HL-60/S4 treated with retinoic acid at 250 ng/mL for 4 days and 3 days (cell line): ENCODE data around the gene TUFT1.
"Not testable (repeated sequence)": the region's sequence is repeated elsewhere in the genome, so short reads cannot be mapped to it uniquely, and the experiment has no call there.

Experiments
- in situ Hi-C: fragments of 300-500 bp; cut with MboI; formaldehyde crosslinking; loops from 2 replicates; pipeline ENCODE4 v1.7.0; 2022; ENCODE audit warnings: low sequenced_read_pairs

The TUFT1 gene

DNA sequence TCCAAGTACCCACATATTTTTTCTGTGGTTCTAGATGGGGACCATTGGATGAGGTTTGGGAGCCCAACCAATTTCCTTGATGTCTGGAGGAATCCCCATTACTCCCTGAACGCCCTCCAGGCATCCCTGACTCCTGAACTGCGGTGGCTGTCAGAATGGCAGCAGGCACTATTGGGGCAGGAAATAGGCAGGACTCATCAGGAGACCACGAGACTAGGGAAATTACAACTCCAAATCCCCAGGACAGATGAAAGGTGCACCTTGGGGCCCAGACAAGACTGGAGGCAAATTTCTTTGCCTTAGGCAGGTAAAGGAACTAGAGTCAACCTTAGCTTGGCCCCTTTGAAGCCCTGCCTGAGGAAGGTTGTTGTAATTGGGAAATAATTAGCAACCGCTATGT lies 27.8 kb upstream of the TUFT1 start:
- in situ Hi-C loops: no loop called here

DNA sequence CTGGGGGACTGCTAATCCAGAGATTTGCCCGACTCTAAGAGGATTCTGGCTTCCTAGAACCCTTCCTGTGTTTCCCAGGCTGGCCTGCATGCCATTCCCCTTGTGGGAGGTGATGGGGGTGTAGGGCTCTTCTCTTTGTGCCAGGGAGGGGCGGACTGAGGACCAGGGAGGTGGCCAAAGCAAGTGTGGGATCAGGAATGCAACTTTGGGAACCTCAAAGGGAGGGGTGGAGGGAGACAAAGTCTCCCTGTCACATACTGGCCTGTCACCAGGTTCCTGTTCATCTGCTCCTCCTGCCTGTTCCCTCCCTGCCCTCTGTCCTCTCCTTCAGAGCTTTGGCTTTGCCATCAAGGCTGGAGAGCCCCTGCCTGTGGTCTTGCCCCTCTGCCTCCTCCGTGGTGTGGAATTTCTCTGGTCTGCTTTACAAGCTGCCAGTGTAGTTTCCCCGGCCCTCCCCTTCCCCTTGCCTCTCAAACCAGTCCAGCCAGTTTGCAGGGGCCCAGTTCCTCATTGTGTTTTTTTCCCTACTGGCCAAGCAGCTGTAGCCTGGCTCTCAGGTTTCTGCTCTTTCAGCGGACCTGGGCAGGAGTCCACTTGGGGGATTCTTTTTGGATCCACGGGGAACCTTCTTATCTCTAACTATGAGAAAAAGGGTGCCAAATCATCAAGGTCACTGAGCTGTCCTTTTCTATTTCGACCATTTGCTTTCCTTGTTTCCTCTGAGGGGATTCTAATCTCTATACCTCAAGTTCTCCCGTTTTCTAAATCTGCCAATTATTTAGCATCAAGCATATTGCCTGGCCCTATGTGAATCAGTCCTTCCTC lies 27.1 kb upstream of the TUFT1 start:
- in situ Hi-C loops: no loop called here

GRCh38 chr1:151513626-151514121 lies 26.4 kb upstream of the TUFT1 start:
- in situ Hi-C loops: no loop called here

- in situ Hi-C loops: no loop called here
Measured at GRCh38 chr1:151514366-151514765, 25.7 kb upstream of the TUFT1 start.

GRCh38 chr1:151515265-151515664 lies 24.8 kb upstream of the TUFT1 start:
- in situ Hi-C loops: no loop called here

DNA sequence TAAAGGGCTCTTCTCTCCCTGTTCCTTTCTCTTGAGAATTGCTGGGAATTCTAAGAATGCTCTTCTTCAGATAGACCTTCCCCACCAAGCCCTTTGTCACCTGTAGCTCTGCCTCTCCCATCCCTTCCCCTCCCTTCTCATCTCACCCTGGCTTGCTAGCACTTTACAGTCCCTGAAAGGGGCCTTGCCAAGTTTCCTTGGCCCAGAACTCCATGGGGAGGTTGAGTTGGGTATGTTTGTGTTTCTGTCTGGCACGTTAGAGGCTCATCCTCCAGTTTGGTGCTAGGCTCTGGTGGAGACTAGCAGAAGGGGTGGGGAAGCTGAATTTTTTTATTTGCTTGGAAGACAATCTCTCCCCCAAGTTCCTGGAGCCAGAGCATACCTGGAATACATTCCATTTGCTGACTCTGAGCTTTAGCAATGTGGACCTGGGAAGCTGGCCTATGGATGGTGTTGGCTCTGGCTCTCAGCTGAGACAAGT lies 24.0 kb upstream of the TUFT1 start:
- in situ Hi-C loops: no loop called here

DNA sequence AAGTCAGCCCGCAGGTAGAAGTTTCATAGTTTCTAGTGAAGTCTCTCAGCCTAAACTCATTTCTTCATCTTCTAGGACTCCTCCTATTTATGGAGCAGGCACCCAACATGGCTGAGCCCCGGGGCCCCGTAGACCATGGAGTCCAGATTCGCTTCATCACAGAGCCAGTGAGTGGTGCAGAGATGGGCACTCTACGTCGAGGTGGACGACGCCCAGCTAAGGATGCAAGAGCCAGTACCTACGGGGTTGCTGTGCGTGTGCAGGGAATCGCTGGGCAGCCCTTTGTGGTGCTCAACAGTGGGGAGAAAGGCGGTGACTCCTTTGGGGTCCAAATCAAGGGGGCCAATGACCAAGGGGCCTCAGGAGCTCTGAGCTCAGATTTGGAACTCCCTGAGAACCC lies 21.7 kb upstream of the TUFT1 start:
- in situ Hi-C loops: no loop called here

GRCh38 chr1:151518936-151519335 lies 21.2 kb upstream of the TUFT1 start:
- in situ Hi-C loops: no loop called here

GRCh38 chr1:151519667-151520066 lies 20.4 kb upstream of the TUFT1 start:
- in situ Hi-C loops: no loop called here

- in situ Hi-C loops: no loop called here
Measured at GRCh38 chr1:151520359-151520758, 19.8 kb upstream of the TUFT1 start.

GRCh38 chr1:151522427-151522826 lies 17.7 kb upstream of the TUFT1 start:
- in situ Hi-C loops: not testable (repeated sequence)

- in situ Hi-C loops: no loop called here
Measured at GRCh38 chr1:151523326-151523725, 16.8 kb upstream of the TUFT1 start.

- in situ Hi-C loops: no loop called here
Measured at GRCh38 chr1:151524736-151525135, 15.4 kb upstream of the TUFT1 start.

DNA sequence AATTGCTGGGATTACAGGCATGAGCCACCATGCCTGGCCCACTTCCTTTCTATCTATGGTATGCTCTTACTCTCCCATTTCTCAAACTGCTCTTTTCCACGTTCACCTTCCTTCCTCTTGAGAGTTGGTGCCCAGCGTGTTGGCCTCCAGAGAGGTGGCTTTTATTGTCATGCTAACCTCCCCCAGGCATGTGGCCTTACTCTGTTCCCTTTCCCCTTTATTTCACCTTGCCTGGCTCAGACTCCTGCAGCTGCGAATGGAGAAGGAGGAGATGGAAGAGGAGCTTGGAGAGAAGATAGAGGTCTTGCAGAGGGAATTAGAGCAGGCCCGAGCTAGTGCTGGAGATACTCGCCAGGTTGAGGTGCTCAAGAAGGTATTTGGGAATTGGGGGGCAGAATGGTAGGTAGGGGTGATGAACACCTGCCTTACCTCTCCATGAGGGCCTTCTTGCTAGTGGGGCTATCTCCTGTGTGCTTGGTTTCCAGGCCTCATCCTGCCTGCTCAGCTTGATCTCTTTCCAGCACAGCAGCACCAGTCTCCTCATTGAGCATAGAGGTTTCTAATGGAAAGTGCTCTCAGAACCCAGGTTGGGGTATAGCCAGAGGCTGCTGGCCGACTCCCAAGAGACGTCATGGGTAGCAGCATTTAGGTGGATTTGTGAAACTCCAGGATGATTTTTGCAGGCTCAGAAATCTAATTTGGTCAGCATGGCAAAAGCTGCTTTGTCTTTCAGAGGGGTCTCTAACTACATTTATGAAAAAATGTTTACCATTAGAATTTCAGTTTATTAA lies 13.2 kb upstream of the TUFT1 start:
- in situ Hi-C loops: no loop called here

- in situ Hi-C loops: no loop called here
Measured at GRCh38 chr1:151529211-151529702, 10.9 kb upstream of the TUFT1 start.

DNA sequence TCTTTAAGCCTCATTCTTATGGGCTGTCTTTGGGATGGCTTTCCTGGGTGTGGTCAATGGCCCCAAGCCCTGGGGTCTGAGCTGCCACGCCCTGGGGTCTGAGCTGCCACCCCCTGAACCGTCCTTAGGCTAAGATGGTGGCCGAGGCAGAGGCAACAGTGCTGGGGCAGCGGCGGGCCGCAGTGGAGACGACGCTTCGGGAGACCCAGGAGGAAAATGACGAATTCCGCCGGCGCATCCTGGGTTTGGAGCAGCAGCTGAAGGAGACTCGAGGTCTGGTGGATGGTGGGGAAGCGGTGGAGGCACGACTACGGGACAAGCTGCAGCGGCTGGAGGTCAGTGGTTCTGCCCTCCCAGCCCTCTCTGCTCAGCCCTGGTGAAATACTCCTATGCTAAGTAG lies 10.3 kb upstream of the TUFT1 start:
- in situ Hi-C loops: no loop called here

- in situ Hi-C loops: no loop called here
Measured at GRCh38 chr1:151530461-151530860, 9.6 kb upstream of the TUFT1 start.

GRCh38 chr1:151533870-151534269 lies 6.2 kb upstream of the TUFT1 start:
- in situ Hi-C loops: no loop called here

DNA sequence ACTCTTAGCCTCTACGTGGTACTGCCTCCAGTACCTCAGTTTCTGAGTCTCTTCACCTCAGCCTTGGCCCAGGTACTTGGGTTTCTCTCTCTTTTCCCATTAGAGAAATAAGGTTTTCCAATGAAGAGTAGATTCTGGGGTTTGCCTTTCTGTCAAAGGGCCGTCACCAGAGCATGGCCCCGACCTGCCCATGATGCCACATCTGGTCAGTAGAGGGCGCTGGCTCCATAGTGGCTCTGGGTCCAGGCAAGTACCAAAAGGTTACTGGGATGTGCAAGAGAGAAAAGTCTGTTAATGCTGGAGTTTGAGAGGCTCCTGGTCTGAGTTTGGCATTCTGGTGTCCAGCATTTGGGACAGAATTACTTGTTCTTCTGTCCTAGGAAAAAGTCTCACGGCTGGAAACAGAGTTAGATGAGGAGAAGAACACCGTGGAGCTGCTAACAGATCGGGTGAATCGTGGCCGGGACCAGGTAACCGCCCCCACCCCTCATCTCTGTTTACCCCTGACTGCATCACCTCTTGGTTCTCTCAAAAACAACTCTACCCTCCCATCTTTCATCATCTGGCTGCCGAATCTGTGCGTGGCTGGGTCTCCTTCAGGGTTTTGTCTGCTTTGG lies 5.3 kb upstream of the TUFT1 start:
- in situ Hi-C loops: no loop called here

DNA sequence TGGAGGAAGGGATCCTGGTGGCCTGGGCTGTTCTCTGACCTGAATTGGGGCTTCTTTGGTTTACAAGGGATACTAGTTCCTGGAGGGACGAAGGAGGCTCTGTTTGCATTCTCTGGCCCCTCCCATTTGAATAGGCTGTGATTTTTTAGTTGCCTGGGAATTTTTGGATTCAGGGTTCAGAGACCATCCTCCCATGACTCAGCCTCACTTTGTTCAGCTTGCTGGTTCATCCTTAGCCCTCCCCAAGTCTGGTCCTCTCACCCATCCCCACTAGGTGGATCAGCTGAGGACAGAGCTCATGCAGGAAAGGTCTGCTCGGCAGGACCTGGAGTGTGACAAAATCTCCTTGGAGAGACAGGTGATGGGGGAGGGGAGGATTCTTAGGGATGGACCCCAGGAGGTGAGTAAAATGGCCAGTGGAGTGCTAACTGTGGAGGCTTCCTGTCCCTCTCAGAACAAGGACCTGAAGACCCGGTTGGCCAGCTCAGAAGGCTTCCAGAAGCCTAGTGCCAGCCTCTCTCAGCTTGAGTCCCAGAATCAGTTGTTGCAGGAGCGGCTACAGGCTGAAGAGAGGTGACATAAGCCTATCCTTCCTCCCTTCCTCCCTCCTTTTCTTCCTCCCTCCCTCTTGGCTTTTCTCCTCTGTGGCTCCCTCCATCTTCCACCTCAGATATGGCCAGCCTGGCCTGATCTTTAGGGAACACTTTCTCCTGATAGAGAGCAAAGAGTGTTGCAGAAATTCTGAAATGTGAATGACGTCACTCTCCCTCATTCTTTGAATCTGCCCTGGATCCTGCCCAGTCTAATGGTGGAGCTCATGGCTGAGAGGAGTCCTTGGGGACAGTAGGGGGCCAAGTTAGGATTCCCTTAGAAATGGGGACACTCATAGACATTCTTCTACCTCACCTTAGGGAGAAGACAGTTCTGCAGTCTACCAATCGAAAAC lies 4.5 kb upstream of the TUFT1 start:
- in situ Hi-C loops: no loop called here
